Sciatic nerve (tissue), 2 donors: ENCODE data around the gene ACTA2. TPM values are rescaled to one million over a fixed set of nuclear protein-coding genes. Genes with fewer than 3 reads are reported as not detected.

ENCODE experiments used
- ATAC-seq: fragments of 200-7000 bp; cut with Tn5 transposase; one replicate; pipeline ENCODE4 v1.9.1; 2020; ENCODE audit warnings: mild to moderate bottlenecking, moderate library complexity
- DNase-seq: peaks from one replicate; pipeline ENCODE4 v3.0.0-alpha.2; 2020; ENCODE audit warnings: low spot score
- intact Hi-C: fragments of 100-400 bp; cut with DNase I; formaldehyde crosslinking; loops from one replicate; pipeline ENCODE4 v1.14.2; 2022
- total RNA-seq: library from RNA; stranded (reverse); fragmentation: NEBNext Ultra II Directional; extraction: Animal tissue kit (Norgen Biotek cat#: 25700); gene quantifications from one replicate; pipeline ENCODE4 v1.2.1, GENCODE V29; 2021
- donor health status: DM: no; HTN: no; CAD: no.
- donor health status: DM: no; HTN: no; CAD: no.

Gene ACTA2
- total RNA-seq, 1 donor from 2014 or later, result 573 TPM

DNA sequence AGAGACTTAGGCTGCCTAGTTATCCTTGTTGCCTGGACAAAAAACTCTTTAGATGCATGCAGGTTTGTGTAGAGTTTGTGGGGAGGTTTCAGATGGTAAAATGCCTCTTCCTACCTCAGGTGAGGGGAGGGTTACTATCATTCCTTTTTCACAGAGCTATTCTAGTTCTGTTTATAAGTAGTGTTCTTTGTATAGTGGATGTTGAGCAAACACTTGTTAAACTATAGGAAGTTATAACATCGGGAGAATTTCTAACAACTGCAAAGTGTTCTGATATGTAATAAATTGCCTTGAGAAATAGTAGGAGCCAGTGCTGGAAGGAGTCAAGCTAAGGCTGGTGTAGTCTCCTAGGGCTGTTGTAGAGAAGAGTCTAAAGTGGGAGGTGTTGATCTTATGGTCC, 31.4 kb upstream of the ACTA2 start:
- DNase-seq (no peak), ATAC-seq (no peak)
- intact Hi-C loops, result loop anchor here (10.0 kb wide), 1 partner anchor 49 kb away; no protein-coding TSS in a partner anchor

- intact Hi-C loops, result loop anchor here (10.0 kb wide), 1 partner anchor 48 kb away; no protein-coding TSS in a partner anchor
- no peak for DNase-seq
- ATAC-seq, result no peak
These were observed 30.6 kb upstream of the ACTA2 start for GRCh38 chr10:88983206-88983605.

- ATAC-seq (no peak), DNase-seq (no peak)
- intact Hi-C loops, result loop anchor here (10.0 kb wide), 1 partner anchor 48 kb away; no protein-coding TSS in a partner anchor
These were observed 29.8 kb upstream of the ACTA2 start for GRCh38 chr10:88982366-88982765.

GRCh38 chr10:88981435-88981834, 28.9 kb upstream of the ACTA2 start:
- DNase-seq, result no peak
- ATAC-seq, result no peak
- intact Hi-C loops, result loop anchor here (10.0 kb wide), 1 partner anchor 47 kb away; no protein-coding TSS in a partner anchor

- ATAC-seq, result peak; percentile 31
- DNase-seq, result no peak
- intact Hi-C loops, result loop anchor here (10.0 kb wide), 1 partner anchor 46 kb away; no protein-coding TSS in a partner anchor
These were observed 28.2 kb upstream of the ACTA2 start for GRCh38 chr10:88980800-88981199.

DNA sequence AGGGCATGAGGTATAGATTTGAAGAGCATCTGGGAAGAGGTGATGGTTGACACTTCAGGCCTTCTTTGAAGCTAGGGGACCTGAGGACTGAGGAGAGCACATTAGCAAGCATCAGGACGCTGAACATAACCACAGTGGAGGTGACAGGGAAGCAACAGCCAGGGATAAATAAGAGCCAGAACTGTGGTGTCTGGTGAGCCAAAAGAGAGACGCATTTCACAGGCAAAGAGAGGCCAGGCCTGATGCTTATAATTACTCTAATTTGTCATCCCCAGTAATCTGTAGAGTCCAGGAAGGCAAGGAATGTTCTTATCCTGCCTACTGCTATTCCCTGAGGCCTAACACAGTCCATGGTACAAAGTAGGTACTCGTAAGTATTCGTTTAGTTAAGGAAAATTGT, 27.7 kb upstream of the ACTA2 start:
- no peak for DNase-seq
- intact Hi-C loops, result loop anchor here (10.0 kb wide), 1 partner anchor 45 kb away; no protein-coding TSS in a partner anchor
- ATAC-seq, result peak; percentile 8

DNA sequence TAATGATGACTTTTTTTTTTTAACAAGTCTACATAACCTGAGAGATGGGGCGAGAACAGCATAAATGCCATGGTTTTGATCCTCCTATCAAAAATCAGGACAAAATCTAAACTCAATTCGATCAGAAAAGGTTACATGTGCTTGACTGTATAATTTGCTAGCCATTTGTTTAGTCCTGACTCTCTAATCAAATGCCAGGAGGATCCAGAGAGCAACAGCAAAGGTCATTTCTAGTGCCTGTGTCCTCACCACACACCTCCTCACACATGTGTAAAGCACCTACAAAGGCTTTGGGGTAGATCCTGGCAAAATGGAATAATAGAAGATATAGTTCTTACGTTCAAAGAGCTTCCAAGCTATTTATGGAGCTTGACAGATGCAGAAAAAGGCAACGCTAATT, 27.0 kb upstream of the ACTA2 start:
- DNase-seq (no peak), ATAC-seq (no peak)
- intact Hi-C loops, result loop anchor here (10.0 kb wide), 1 partner anchor 45 kb away; no protein-coding TSS in a partner anchor

GRCh38 chr10:88979153-88979562, 26.6 kb upstream of the ACTA2 start:
- DNase-seq (peak; percentile 68), ATAC-seq (peak; percentile 80)
- intact Hi-C loops, result no loop called here

- ATAC-seq (no peak), DNase-seq (no peak)
- intact Hi-C loops, result no loop called here
These were observed 25.9 kb upstream of the ACTA2 start for GRCh38 chr10:88978463-88978862.

DNA sequence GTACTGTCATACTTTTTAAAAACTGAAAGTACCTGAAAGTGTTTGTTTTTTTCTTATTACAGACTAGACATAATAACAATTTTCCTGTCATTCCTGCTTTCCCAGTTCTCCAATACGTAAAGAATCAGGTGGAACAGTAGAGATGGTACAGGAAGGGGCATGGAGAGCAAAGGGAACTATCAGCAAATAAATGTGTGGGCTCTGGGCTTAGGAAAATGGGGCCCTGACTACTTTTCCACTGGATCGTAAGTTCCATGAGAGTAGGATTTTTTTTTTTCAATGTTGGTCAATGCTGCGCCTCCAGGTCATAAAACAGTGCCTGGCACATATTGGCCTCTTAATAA, 22.8 kb upstream of the ACTA2 start:
- DNase-seq (no peak), ATAC-seq (peak; percentile 16)
- intact Hi-C loops, result no loop called here

GRCh38 chr10:88974446-88975376, 22.1 kb upstream of the ACTA2 start:
- ATAC-seq (peak; percentile 54), DNase-seq (no peak)
- intact Hi-C loops, result no loop called here

- ATAC-seq, result no peak
- intact Hi-C loops, result no loop called here
- DNase-seq, result no peak
These were observed 21.4 kb upstream of the ACTA2 start for GRCh38 chr10:88974012-88974411.

GRCh38 chr10:88971221-88972061, 18.9 kb upstream of the ACTA2 start:
- DNase-seq (no peak), ATAC-seq (peak; percentile 35)
- intact Hi-C loops, result no loop called here

DNA sequence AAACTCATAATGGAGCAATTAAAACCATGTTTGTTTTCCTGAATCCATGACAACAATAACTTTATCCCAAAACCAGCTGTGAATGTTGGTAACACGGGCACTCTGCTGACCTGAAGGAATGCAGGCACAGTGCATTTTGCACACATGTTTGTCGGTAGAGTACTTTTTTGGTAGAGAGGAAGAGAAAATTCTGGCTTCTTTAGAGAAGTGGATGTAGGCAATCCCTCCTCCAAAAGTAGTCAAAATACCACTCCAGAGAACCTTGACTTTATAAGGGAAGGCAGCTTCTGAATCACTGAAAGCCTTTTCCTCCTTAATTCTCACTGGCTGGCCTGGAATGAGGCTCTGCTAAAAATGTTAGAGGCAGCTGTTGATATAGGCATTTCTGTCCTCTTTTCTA, 15.8 kb upstream of the ACTA2 start:
- intact Hi-C loops, result no loop called here
- no peak for ATAC-seq
- DNase-seq, result no peak

DNA sequence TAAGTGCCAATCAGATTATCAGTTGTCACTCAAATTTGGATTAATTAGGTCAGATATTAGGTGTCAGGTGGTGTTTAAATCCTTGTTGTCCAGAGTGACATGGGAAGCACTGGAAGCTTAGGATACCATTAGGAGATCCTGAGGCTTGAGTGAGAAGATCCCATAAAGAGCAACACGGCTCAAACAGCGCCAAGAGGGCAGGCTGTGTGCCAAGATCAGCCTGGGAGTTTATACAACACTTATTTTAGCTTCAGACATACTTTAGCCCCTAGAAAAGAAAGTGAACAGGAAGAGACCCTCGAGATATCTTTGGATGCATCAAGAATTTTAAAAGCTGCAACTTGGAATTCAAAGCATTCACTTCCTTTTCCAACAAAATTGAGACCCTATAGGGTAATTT, 14.2 kb upstream of the ACTA2 start:
- DNase-seq (no peak), ATAC-seq (no peak)
- intact Hi-C loops, result no loop called here

GRCh38 chr10:88964869-88965415, 12.4 kb upstream of the ACTA2 start:
- intact Hi-C loops, result no loop called here
- no peak for ATAC-seq

DNA sequence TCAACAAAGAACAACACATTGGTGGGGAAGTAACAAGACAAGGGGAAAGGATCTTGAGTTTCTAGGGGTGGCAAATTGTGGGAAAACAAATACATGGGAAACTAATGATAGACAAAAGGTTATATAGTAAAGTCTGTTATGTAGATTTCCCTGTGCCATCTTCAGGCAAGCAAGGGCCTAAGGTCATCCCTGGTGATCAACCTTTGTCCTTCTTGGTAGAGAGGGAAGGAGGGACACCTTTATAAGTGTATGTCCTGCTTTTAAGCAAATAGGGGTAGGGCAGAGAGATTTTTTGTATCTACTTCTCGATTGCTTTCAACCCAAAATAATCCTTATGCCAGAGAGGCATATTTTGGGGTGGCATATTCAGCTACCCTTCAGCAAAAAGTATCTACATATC, 11.8 kb upstream of the ACTA2 start:
- no peak for DNase-seq
- ATAC-seq, result no peak
- intact Hi-C loops, result no loop called here

More at GRCh38 chr10:88964869-88965415, 12.4 kb upstream of the ACTA2 start:
- no peak for DNase-seq

GRCh38 chr10:88963318-88963717, 10.7 kb upstream of the ACTA2 start:
- no peak for DNase-seq
- ATAC-seq, result no peak
- intact Hi-C loops, result no loop called here

DNA sequence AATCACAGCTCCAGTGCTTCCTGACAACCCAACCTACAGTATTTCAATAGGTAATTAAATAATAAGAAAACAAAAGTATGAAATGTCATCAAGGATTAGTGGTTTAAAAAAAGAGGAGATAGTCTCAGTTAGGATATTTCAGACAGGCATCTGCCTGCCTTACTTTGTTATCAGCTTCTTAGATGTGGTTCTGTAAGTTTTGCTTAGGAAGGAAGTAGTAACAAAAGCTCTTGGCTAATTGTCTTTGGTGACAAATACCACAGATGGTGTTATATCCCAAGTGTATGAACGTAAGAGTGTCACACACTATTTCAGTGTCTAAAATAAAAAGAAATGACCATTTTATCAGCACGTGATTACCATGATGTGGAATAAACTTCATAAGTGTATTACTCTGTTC, 9.8 kb upstream of the ACTA2 start:
- ATAC-seq (no peak), DNase-seq (no peak)
- intact Hi-C loops, result no loop called here
